Stimulated activated CD4-positive, alpha-beta T cell treated with anti-CD3 and anti-CD28 coated beads, Interleukin-4, amount 100 ng/mL, for 1 hour (primary cell): ENCODE measurements around the gene WDR86.

Experiments
- DNase-seq: peaks from one replicate; pipeline ENCODE4 v3.0.0-alpha.2; 2020

The WDR86 gene

GRCh38 chr7:151409667-151410404 lies at the start of gene WDR86:
Gene WDR86, minus strand, starts transcription at chr7:151410038. Its CDS starts 449 bp downstream, at chr7:151409589.
- DNase-seq, result no peak

DNA sequence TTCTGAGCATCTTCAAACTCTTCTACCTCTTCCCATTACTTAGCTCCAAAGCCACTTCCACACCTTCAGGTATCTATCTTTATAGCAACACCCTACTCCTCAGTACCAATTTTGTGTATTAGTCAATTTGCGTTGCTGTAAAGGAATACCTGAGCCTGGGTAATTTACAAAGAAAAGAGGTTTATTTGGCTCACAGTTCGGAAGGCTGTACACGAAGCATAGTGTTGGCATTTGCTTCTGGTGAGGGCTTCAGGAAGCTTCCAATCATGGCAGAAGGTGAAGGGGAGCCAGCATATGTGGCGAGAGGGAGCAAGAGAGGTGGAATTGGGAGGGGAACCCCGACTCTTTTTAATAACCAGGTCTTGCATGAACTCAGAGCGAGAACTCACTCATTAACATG lies 47.7 kb upstream of the WDR86 start:
- no peak for DNase-seq

DNA sequence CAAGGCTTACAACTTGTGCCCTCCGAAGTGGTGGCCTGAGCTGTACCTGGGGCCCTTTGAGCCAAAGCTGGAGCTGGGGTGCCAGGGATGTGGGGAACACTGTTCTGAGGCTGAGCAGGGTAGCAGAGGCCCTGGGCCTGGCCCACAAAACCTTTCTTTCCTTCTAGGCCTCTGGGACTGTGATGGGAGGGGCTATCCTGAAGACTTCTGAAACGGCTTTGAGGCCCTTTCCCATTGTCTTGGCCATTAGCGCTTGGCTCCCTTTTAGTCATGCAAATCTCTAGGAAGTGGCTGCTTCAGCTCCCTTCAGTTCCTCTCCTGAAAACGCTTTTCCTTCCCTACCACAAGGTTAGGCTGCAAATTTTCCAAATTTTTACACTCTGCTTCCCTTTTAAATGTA lies 46.9 kb upstream of the WDR86 start:
- no peak for DNase-seq

DNA sequence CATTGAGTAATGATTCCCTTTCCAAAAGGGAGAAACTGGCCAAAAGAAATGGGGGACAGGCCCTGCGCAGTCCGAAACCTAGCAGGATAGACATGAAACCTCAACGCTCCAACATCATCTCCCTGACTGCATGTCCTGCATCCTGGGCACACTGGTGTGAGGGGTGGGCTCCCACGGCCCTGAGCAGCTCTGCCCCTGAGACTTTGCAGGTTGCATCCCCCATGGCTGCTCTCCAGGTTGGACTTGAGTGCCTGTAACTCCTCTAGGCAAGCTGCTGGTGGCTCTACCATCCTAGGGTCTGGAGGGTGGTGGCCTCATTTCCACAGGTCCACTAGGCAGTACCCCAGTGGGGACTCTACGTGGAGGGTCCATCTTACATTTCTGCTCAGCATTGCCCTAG lies 46.4 kb upstream of the WDR86 start:
- DNase-seq, result no peak

DNA sequence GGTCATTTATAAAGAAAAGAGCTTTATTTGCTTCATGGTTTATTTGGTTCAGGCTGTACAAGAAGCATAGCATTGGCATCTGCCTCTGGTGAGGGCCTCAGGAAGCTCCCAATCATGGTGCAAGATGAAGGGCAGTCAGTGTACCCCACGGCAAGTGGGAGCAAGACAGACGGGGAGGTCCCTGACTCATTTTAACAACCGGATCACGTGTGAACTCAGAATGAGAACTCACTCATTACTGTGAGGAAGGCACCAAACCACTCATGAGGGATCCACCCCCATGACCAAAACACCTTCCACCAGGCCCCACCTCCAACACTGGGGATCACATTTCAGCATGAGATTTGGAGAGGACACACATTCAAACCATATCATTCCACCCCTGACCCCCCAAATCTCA lies 45.9 kb upstream of the WDR86 start:
- no peak for DNase-seq

DNA sequence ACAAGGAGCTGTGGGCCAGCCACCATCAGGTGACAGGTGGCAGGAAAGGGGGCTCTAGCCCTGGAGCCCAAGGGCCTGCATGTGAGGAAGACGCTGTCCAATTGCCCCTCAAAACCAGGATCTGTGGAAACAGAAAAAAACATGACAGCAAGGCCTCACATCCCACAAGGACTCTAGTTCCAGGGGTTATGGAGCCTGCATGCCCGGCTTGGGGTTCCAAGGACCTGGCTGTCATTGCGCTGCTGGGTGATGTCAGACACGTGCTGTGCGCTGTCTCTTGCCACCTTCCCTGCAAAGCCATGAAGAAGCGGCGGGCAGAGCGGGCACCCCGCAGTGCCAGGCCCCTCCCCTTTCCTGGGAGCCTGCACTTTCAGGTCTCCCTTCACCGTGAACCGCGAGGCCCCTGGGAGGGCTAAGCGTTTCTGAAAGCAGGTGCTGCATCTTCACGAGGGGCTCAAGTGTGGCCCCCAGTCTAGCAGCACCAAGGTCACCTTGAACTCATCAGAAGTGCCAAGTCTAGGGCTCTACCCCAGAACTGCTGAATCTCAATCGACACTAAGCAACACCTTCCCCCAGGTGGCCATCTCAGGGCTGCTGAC lies 45.2 kb upstream of the WDR86 start:
- no peak for DNase-seq

GRCh38 chr7:151454305-151454704 lies 44.5 kb upstream of the WDR86 start:
- no peak for DNase-seq

- no peak for DNase-seq
Observed at GRCh38 chr7:151453326-151453791, 43.5 kb upstream of the WDR86 start.

DNA sequence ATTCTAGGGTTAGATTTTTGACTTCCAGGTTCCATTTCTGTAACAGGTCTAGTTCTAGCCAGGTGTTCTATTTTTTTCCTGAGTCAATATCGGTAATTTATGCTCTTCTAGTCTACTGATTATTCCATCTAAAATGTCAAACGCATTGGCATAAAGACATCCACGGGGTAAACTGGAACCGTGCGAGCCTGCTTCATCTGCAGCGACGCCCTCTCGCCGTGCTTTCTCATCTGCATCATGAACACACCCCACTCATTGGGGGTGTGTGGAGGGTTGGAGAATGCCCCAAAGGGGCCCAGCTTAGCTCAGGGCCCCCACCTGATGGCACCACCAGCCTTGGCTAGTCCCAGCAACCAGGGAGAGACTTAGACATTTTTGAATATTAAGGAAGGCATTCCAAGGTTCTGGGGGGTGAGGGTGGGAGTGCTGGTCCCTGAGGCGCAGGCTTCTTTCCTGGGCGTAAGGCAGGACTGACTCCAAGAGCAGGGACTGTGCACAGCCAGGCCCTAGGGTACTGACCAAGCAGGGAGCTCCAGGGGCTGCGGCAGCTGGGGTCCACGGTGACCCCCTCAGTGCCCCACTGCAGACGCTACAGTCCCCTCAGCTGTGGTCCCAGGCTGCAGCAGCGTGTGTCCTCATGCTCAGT lies 43.0 kb upstream of the WDR86 start:
- DNase-seq, result no peak

- no peak for DNase-seq
Observed at GRCh38 chr7:151451626-151452571, 42.1 kb upstream of the WDR86 start.

DNA sequence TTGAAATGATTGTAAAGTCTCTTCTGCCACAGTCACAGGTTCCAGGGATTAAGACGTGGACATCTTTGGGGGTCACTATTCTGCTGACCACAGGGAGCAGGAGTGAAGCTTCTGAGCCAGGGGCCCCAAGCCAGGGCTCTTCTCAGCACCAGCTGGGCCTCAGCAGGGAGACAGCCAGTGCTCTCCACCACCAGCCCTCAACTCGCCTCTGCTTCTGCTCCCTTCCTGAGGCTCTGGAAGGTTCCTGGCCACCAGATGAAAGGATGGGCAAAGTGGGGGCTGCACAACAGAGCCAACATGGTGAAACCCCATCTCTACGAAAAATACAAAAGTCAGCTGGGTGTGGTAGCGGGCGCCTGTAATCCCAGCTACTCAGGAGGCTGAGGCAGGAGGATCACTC lies 41.3 kb upstream of the WDR86 start:
- no peak for DNase-seq

GRCh38 chr7:151449990-151450389 lies 40.2 kb upstream of the WDR86 start:
- no peak for DNase-seq

GRCh38 chr7:151448261-151449252 lies 38.7 kb upstream of the WDR86 start:
- peak; percentile 76 for DNase-seq

GRCh38 chr7:151447901-151448260 lies 38.0 kb upstream of the WDR86 start:
- no peak for DNase-seq

GRCh38 chr7:151447312-151447711 lies 37.5 kb upstream of the WDR86 start:
- no peak for DNase-seq

DNA sequence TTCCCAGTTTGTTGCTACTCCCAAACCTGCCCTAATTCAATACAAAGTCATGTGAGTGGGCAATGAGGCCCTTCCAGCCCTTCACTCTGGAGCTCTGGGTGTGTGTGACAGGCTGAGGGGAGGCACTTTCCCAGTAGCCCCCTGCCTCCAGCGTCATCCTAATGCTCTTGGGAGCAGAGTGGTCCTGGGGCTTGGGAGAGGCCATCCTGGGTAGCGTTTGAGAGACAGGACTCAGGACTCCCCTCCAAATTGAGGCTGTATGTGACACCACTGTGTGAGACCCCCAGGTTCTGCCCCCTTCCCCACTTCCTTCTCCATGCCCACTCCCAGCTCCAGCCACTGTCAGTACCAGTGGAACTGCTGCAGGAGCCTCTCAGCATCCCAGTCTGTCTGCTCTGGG lies 36.6 kb upstream of the WDR86 start:
- no peak for DNase-seq

DNA sequence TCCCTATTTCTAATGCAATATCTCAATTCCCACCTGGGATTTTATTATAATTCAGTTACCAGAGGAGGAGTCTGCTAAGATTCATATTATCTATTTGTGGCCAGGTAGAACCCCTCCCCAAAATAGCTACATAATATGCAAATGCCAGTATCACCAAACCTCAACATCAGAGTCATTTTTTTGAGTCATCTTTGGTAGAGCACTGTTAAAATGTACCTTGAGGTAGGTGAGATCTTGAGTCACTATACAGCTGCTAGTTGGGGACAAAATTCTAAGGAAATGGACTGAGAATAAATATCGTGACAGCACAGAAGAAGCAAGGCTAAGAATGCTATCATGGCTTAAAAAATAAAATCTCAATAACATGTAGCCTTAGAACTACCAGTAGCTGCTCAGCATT lies 34.8 kb upstream of the WDR86 start:
- no peak for DNase-seq

- no peak for DNase-seq
Observed at GRCh38 chr7:151442776-151443496, 33.1 kb upstream of the WDR86 start.

DNA sequence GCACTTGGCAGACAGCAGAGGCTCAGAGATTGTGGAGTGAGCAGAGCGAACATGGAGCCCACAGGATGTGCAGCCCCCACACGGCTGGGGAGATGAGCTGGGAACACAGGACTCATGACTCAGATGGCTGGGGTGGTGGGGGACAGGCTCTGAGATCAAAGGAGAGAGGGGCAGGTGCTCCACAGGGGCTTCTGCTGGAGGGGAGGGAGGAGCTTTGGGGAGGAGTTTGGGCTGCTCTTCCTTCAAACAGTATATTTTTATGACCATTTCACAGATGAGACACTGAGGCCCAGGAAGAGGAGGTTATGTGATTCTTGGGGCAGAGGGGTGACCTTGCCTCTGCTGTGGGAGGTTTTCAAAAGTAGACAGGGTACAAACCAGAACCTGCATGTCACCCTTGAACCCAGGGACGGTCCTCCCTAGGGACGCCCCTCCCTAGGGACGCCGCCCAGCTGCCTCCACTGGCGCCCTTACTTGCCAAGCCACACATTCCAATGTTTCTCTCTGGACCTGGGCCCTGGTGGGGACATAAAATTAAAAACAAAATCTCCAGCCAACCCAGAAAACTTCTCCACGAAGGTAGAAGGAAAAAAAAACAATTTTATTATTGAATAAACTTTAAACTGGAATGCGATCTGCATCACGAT lies 31.1 kb upstream of the WDR86 start:
- no peak for DNase-seq
